ENCODE data around the gene BMP6.

Gene BMP6

DNA sequence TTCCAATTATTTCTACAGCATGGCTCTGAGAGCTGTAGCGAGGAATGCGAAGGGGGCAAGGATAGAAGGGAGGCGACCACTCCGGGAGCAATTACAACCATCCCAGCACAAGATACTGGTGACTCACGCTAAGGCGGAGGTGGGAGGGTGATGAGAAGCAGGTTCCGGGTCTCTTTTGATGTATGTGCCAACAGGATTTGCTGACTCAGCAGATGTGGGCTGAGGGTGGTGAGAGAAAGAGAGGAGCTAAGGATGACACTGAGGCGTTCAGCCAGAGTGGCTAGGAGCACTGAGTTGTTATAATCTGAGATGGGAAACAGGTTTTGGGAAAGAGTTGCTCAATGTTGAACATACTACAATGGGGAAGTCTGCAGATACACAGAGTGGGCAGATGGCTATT is 194.0 kb downstream of the BMP6 start:
- H3K4me3 ChIP-seq (ENCODE audit: control insufficient read depth, low read depth, low read length): no peak overlapping the region
- DNase-seq (ENCODE audit: low read depth): no peak
- TF ChIP-seq, protein P1, sequence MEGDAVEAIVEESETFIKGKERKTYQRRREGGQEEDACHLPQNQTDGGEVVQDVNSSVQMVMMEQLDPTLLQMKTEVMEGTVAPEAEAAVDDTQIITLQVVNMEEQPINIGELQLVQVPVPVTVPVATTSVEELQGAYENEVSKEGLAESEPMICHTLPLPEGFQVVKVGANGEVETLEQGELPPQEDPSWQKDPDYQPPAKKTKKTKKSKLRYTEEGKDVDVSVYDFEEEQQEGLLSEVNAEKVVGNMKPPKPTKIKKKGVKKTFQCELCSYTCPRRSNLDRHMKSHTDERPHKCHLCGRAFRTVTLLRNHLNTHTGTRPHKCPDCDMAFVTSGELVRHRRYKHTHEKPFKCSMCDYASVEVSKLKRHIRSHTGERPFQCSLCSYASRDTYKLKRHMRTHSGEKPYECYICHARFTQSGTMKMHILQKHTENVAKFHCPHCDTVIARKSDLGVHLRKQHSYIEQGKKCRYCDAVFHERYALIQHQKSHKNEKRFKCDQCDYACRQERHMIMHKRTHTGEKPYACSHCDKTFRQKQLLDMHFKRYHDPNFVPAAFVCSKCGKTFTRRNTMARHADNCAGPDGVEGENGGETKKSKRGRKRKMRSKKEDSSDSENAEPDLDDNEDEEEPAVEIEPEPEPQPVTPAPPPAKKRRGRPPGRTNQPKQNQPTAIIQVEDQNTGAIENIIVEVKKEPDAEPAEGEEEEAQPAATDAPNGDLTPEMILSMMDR (IDR thresholded peaks at IDR 0.05; ENCODE audit: control insufficient read depth, insufficient read depth, low read depth, low read length, missing control alignments): no peak

DNA sequence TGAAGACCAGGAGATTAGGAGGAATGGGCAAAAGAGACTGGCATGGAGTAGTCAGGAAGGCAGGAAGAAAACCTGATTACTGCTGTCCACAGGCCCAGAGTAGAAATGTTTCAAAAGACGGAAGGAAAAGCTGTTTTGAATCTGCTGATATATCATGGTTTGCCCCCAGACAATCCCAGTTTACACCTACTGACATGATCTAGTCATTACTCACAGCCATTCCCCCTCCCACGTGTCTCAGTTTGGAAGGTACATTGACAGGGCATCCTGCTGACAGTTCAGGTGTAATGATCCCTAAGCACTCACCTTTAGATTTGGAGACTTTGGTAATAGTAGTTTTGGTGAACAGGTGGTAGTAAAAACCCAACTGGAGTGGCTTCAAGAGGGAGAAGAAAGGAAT is 194.5 kb downstream of the BMP6 start:
- no peak overlapping the region for H3K4me3 ChIP-seq (ENCODE audit: control insufficient read depth, low read depth, low read length)
- TF ChIP-seq, protein P1 (IDR thresholded peaks at IDR 0.05; ENCODE audit: control insufficient read depth, insufficient read depth, low read depth, low read length, missing control alignments): no peak
- DNase-seq (ENCODE audit: low read depth): no peak

DNA sequence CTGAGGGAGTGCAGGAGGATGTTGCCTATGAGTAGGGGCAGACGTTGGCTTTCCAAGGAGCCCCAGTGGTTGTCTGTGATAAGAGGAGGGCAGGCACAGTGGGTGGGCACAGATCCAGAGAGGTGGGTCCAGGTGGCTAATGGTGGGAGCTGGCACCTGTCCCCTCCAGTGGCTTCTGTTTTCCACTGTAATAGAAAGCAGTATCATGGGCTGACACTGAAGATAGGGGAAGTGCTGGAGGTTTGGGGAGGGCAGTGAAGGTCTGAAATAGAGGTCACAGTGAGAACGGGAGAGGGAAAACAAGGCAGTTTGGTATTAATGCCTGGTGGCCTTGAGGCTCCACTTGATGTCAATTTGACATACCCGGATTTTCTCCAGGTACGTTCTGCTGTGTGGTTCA is 195.1 kb downstream of the BMP6 start:
- H3K4me3 ChIP-seq (ENCODE audit: control insufficient read depth, low read depth, low read length): no peak overlapping the region
- TF ChIP-seq, protein P1 (IDR thresholded peaks at IDR 0.05; ENCODE audit: control insufficient read depth, insufficient read depth, low read depth, low read length, missing control alignments): no peak
- DNase-seq (ENCODE audit: low read depth): no peak

DNA sequence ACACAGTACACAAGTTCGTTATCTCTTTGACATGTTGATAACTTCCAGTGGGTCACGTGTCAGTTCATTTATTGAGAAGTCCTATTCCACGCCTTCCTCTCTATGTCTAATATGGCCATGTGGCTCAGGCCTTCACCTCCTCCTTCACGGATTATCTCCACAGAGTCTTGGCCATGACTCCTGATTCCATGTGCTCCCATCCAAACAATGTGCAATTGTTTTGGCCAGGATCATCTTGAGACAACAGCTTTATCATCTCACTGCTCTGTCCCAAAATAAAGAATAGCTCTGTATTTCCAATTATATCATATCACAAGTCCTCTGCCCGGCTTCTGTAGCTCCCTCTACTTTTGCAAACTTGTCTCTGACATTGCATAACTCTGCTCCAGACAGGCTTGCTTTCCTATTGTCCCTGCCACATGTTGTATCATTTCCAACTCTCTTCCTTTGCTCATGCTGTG is 195.8 kb downstream of the BMP6 start:
- DNase-seq (ENCODE audit: low read depth): no peak
- TF ChIP-seq, protein P1 (IDR thresholded peaks at IDR 0.05; ENCODE audit: control insufficient read depth, insufficient read depth, low read depth, low read length, missing control alignments): no peak

DNA sequence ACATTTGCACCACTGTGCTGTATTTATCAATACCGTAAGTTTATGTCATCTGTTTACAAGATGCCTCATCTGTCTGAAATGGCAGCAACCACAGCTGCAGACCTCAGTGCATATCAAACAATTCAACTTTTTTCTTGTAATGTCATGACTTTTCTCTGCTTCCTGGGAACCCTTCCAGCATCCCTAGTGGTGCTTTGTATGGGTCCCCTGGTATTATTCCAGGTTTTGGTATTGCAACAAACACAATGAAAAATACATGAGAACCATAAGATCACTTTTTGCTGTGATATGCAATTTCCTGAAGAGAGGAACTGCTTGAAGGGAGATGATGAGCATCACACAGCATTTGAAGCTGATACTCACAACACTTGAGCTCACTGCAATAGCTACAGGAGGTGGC is 196.7 kb downstream of the BMP6 start:
- TF ChIP-seq, protein P1 (IDR thresholded peaks at IDR 0.05; ENCODE audit: control insufficient read depth, insufficient read depth, low read depth, low read length, missing control alignments): no peak
- DNase-seq (ENCODE audit: low read depth): no peak
- H3K4me3 ChIP-seq (ENCODE audit: control insufficient read depth, low read depth, low read length): no peak overlapping the region

More for the DNA sequence above, 195.8 kb downstream of the BMP6 start:
- H3K4me3 ChIP-seq (ENCODE audit: control insufficient read depth, low read depth, low read length): no peak overlapping the region

DNA sequence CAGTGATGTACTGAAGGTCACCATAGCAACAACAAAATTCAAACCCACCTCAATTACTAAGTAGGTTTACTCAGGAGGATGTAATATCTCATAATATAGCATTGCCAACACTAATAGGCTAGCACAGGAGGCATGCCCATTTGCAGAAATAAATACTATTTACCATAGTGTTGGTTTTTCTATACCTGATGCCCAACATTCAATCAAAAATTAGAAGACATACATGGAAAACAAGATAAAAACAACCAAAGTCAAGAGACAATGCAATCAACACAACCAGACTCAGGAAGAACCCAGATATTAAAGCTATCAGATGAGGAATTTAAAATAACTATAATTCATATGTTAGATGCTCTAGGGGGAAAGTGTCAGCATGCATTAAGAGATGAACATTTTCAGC is 199.0 kb downstream of the BMP6 start:
- no peak overlapping the region for H3K4me3 ChIP-seq (ENCODE audit: control insufficient read depth, low read depth, low read length)
- DNase-seq (ENCODE audit: low read depth): no peak
- TF ChIP-seq, protein P1 (IDR thresholded peaks at IDR 0.05; ENCODE audit: control insufficient read depth, insufficient read depth, low read depth, low read length, missing control alignments): no peak

All from AG09309 (cell line).